Skin of body (tissue), 2 donors: ENCODE data around the gene SLC39A5. TPM values are rescaled to one million over a fixed set of nuclear protein-coding genes. Genes with fewer than 3 reads are reported as not detected.
"Not testable (repeated sequence)": the region's sequence is repeated elsewhere in the genome, so short reads cannot be mapped to it uniquely, and the experiment has no call there.

Source experiments
- DNase-seq: peaks from one replicate; lab custom pipeline; 2025; lab: John Stamatoyannopoulos, UW
- total RNA-seq: library from RNA; depleted of rRNA; stranded (reverse); fragments of >200 nt; gene quantifications from one replicate; pipeline ENCODE4 v1.2.3, GENCODE V29; 2014

The SLC39A5 gene
- total RNA-seq, 1 donor from 2014 or later, result not detected

DNA sequence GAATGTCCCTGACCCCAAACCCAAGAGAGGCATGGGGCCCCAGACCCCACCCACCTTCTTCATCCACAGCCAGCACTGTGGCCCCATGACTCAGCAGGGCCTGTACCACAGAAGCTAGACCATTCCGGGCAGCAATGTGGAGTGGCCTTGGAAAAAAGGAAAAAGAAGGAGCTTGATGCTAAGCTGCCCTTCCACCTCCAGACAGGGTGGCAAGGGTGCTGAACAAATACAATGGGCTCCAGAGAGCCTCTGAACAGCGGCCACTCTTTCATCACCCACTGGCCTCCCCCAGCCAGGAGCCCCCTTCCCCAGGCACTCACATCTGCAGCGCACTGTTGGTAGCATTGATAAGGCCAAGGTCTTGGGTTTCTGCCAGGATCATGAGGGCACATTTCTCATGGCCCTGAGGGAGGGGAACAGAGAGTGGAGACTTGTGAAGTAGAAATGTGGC is 13.9 kb downstream of the SLC39A5 start:
- DNase-seq, result no peak

DNA sequence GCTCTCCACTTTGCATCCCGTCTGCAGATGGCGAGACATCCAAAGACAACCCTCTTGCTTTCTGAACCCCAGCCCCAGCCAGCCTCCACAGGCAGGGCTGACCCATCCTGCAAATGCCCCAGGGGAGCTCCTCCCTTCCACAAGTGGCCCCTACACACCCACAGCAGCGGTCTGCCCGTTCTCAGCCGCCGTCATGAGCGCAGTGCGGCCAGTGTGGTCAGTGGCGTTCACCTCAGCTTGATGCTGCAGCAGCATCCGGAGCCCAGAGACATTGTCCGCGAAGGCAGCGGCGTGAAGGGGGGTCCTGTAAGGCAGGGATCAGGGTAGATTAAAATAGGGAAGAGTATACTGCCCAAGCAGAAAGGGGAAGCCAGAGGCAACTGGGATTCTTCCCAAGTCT is 14.6 kb downstream of the SLC39A5 start:
- DNase-seq, result no peak

DNA sequence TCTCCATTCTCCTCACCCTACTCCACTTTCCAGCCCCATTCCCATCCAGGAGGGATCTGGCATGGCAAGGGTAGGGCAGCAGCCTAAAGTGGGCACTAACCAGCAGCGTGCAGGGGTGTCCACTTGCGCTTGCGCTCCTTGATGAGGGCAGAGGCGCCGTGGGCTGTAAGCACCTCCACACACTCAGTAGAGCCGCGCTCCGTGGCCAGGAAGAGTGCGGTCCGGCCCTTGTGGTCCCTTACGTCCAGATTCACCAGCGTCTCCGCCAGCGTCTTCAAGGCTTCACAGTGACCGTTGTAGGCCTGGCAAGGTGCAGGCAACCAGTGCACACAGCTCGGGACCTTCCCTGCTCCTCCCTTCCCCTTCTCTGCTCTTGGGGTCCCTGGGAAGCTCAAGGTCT is 18.1 kb downstream of the SLC39A5 start:
- no peak for DNase-seq

DNA sequence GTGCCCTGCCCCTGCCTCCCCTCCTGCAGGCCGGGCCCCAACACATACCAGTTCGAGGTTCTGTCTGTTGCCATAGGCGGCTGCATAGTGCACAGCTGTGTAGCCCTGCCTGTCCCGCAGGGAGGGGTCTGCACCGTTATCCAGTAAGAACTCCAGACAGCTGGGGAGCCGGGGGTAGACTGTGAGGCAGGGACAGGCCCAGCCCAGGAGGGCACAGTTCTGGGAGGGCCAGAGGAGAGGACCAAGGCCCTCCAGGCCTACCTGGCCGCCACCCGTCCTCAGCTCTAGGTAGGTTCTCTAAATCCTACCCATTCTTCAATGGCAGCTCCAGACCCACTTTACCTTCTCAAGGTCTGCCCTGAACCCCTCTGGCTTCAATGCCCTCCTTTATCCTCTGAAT is 18.9 kb downstream of the SLC39A5 start:
- no peak for DNase-seq

DNA sequence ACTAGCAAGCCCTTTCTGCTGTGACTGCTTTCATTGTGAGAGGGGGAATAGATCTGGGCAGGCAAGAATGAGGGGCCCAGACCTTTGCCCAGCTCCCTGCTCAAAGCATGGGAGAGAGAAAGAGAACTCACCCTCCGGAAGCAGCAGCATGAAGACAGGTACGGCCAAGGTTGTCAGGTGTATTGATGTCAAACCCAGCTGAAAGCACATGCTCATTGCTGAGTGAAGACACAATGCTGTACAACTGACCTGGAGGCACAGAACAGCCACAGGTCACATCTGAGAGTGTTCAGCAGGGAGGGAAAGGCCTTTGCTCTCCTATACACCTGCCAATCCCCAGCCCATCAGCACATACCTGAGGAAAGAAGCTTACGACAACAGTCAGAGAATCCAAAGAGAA is 22.8 kb downstream of the SLC39A5 start:
- DNase-seq, result no peak

DNA sequence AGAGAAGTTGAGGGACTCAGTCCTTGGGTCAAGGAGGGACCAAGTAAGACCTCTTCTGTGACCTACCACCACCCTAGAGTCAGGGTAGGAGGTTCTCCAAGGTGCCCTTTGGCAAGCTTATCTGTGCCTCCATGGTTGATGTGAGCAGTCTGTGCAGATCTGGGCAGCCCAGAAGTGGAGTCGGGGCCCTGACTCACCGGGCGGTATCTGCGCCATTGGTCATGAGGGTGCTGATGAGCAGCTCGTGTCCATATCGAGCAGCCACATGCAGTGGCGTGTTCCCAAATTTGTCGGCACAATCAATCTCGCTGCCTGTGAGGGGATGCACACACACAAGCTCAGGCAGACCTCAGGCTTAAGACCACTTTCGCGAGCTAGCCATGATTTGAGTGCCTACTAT is 23.2 kb downstream of the SLC39A5 start:
- no peak for DNase-seq

DNA sequence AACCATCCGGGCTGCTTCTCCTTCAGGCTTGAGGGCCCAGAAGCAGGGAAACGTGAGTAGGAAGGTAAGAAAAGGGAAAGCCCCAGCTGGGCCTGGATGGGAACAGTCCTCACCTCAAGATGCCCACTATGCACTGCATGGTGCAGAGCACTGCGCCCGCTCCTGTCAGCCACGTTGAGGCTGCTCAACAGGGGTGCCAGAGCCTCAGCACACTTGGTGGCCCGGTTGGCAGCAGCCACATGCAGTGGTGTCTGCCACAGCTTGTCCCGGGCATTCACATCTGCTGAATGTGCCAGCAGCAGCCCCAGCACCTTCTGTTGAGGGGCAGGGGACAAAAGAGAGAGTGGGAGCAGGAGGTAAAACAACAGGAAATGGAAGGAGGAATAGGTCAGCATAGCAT is 25.8 kb downstream of the SLC39A5 start:
- no peak for DNase-seq

DNA sequence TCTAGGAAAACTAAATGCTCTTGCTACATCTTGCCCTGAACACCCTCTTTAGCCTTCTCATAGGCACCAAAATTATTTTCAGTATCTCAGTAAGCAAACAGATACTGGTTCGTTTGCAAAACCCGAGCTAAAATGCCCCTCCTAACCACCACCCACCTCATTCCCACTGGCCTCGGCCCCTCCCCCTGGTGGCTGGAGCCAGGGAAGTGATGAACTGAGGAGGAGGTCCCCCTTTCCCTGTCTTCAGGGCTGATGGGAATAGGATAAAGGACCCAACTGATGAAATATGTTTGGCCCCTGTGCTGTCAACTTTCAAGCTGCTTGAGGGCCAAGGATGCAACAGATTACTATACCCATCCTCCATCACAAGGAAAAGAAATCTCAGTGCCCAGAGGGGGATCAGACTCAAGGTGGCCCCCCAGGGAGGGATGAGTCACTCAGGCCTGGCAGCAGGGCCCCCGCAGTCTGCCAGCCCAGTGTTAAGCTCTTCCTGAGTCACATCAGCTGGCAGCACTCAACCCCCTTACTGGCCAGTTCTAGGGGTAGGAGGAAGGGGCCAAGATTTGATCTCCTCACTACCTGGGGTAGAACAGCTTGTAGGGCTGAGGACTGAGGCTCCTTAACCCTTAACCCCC is 26.6 kb downstream of the SLC39A5 start:
- DNase-seq, result no peak

DNA sequence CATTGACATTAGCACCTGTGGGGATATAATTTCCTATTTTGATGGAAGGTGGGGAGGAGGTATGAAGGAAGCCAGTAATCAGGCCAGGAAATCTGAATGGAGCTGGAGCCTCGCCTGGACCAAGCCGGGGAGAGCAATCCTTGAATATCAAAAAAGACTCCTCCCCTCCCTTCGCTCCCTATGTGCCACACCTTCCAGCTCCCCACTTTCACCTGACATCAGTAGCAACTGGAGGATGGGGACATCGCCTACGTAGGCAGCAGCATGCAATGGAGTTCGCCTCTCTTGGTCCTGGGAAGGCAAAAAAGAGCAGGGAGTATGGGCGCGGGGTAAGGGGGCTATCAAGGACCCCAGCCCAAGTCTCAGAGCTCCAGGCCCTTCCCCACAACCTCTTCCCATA is 27.2 kb downstream of the SLC39A5 start:
- no peak for DNase-seq

DNA sequence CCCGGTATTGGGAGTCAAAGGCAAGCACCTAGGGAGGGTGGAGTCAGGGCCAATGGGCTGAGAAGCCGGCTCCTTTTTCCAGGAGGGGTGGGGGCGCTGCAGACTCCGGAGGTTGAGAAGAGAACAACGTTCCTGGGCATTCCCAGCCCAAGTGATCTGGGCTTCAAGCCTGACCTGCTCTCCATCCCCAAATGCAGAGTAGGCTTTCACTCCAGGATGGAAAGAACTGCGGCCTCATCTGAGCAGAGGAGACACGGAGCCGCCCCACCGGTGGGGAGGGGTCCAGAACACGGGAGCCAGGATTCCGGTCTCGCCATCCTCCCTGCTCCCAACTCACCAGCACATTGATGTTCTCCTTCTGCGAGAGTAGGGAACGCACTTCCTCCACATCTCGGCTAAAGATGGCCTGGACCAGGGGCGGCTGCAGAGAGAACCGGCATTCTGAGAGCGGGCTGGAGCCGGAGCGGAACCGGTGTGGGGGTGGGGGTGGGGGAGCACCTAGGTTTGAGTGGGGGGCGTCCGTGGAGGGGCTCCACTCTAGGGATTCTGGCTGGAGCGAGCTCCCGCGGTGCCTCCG is 27.7 kb downstream of the SLC39A5 start:
- DNase-seq, result no peak

DNA sequence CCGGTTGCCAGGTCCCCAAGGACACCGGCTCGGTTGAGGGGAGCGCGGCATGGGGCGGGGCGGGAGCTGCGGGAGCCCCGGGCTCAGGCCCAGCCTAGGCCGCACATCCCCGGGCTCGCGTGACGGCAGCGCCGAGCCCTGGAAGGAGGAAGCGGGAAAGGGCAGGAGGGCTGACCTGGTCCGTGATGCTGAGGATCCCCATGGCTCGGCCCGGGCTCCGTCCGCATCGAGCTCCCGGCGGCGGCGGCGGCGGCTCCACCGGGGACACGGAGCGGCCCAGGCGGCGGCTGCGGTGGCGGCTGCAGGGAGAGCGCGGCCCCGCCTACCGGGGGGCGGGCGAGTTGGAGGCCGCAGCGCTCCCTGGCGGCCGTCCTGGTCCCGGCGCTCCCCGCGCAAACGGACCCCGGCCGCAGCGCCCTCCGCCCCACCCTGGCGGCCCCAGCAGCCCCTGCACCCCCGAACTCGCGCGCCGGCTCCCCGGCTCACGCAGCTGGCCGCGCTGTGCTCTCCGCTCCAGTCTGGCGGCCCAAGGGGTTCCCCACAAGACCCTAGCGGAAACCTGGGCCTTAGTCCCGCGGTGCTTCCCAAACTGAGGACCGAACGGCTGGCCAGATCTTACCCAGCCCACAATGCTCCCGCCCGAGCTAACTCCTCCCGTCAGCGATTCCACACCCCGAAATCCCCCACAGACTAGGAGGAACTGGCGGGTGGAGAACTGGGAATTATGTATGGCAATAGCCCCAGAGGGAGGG is 28.4 kb downstream of the SLC39A5 start, which contains the start of gene ANKRD52:
Gene ANKRD52 (minus strand): TSS at position 317 of the 752 bp plus-strand sequence. CDS start 115 bp downstream, at position 202.
- peak; percentile 66 for DNase-seq

DNA sequence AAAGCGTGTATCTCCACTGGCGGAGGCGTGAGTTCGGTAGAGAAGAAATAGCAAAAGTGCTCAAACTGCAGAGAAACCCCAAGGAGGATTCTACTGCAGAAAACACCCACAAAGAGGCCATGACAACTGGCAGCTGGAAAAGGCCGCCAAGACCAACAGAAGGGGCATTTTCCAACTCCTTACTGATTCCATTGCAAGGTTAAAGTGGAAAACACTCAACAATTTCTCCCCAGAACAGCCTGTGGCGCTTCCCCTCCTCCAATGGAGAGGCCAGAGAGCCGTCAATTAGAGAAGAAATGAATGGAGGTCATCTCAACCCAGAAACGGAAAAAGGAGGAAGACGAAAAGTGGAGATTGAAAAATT is 29.0 kb downstream of the SLC39A5 start:
- DNase-seq, result no peak

DNA sequence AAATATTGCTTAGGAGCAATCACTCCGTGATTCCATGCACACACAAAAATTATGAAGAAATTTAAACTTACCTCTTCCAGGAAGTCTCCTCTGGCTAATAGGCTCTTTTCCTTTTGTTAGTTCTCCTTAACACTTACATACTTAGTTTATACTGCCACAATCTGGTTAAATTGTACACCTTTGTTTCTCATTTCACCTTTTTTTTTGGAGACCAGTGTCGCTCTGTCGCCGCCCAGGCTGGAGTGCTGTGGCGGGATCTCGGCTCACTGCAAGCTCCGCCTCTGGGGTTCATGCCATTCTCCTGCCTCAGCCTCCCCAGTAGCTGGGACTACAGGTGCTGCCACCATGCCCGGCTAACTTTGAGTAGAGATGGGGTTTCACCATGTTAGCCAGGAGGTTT is 30.5 kb downstream of the SLC39A5 start:
- DNase-seq, result no peak

DNA sequence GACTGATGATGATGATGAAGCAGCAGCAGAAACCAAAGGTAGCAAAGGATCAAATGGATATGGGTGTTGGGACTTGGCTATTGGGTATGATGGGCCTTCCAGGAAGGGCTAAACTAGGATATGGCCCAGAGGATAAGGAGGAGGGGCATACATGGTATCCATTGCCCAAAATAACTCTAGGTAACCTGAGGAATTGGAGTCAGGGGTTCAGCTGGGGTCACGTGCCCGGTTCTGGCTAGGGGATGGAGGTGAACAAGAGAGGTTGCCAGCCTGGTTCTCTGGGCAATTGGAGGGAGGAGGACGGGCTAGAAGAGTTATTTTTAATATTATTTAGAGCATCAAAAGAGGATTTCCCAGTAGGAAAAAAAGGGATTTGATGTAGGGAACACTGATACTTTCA is 31.1 kb downstream of the SLC39A5 start:
- DNase-seq, result no peak

DNA sequence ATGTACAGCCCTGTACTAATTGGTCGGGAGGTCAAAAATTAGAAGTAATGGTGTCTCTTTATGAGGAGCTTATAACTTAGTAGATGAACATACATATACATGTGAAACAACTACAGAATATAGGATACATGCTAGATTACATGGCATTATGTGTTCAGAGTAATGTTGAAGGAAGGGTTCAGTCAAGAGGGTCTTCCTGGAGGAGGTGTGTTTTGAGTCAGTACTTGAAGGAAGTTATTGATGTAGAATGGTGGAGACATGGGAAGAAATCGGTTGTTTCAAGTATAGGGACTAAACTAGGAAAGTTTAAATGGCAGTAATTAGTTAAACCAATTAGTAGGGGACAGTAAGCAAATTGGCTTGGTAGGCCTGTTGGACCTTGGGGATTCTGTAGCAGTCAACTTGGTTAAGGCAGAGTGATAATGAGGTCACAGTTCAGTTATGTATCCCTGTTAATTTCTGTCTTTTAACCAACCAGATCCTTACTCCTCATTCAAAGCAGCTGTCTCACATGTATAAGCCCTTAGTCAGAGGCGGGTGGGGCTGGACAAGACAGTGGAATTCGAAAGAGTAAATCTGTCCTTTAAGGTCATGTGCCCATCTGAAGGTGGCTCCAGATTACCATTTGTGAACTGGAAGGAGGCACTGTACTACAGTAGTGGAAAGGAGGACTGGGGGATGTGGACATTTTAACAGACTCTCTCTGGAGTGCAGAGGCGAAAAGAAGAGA is 31.8 kb downstream of the SLC39A5 start:
- no peak for DNase-seq

DNA sequence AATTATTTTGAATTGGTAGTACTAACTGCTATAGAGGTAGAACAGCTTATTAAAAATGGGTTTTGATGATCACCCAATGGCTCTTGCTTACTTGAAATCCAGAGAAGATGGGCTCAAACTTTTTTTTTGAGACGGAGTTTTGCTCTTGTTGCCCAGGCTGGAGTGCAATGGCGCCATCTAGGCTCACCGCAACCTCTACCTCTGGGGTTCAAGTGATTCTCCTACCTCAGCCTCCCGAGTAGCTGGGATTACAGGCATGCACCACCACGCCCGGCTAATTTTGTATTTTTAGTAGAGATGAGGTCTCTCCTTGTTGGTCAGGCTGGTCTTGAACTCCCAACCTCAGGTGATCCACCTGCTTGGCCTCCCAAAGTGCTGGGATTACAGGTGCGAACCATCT is 33.1 kb downstream of the SLC39A5 start:
- DNase-seq, result not testable (repeated sequence)

DNA sequence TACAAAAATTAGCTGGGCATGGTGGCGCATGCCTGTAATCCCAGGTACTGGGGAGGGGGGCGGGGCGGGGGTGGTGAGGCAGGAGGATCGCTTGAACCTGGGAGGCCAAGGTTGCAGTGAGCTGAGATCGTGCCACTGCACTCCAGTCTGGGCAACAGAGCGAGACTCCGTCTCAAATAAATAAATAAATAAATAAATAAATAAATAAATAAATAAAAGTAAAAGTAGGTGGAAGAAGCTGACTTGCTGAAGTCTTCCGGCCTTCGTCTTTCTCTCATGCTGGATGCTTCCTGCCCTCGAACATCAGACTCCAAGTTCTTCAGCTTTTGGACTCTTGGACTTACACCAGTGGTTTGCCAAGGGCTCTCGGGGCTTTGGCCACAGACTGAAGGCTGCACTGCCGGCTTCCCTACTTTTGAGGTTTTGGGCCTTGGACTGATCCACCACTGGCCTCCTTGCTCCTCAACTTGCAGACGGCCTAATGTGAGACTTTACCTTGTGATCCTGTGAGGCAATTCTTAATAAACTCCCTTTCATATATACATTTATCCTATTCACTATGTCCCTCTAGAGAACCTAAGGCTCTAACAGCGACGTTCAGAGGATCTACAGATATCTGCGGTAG is 36.3 kb downstream of the SLC39A5 start:
- DNase-seq, result not testable (repeated sequence)

DNA sequence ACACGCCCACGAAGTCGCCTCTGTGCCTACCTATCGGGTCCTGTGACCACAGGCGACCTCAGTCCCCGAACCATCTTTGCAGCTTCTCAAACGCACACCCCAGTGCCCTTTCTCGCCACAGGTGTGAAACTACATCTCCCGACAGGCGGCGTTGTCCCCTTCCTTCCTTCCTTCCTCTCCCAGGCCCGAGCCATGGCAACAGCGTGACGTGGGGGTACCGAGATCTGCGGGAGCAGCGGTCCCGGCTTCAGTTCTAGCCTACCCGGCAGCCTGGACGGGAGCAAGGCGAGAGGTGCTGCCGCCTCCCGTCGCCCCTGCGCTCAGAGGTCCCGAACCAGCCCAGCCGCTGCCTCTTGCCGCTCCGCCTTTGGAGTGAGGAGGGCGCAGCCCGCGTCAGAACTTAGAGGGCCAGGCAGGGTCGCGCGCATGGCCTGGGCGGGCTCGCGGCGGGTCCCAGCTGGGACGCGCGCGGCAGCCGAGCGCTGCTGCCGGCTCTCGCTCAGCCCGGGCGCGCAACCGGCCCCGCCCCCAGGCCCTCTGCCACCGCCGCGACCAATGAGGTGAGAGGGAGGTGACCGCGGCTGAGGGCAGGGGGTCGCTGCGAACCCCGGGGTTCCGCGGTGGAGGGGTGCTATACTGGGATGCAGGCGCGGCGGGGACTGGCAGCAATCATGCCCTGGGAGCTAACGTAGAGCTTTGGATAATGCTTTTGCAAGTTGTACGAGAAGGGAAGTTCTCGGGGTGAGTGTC is 37.0 kb downstream of the SLC39A5 start, which contains the start of gene COQ10A:
Gene COQ10A (plus strand): TSS at position 250 of the 750 bp plus-strand sequence. CDS start 177 bp downstream, at position 427.
- DNase-seq, result peak; percentile 74

DNA sequence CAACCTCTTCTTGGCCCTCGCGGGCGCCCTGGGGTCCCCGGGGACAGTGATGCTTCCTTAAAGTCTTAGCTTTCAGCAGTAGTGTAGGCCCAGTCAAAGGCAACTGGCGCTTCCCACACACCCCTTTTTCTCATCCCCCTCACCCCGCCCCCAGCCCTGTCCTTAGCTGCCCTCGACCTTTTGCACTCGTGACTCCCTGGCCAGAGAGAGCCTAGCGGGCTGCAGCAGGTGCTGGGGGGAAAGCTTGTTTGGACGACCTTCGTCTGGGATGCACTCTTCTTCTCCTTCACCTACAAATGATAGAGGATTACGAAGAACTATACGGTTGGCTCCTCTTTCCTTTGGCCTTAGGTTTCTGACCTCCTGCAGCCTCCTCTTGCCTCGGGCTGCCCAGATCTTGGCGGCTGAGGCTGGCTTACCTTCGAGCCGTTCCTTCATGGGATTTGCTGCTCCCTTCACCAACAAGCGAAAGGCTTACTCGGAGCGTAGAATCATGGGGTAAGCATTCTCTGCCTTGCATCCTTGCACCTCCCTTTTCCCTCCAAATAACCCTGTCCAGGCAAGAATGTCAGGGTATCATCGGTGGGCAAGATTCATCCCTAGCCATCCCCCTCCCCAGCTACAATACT is 37.7 kb downstream of the SLC39A5 start:
- no peak for DNase-seq

DNA sequence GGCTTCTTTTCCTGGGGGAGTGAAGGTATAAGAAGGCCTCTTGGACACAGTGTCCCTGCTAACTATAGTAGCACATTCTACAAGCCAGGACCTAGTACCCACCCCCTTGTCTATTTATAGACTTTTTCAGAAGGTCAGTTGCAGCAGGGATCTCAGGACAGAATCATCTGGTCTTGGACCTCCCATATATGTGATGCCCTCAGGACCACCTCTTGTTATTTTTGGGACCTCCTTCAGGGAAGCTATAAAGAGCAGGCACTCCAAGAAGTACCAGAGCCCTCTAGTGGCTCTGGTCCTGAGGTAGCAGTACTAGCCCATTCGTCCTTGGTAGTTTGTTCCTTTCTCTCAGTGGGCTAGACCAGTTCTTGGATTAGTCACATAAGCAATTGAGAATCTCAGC is 41.2 kb downstream of the SLC39A5 start:
- DNase-seq, result no peak
